ENCODE data around the gene ZBTB42. TPM values are rescaled to one million over a fixed set of nuclear protein-coding genes. Genes with fewer than 3 reads are reported as not detected.
A peak's percentile ranks its signal among the peaks of the same experiment; 100 is the strongest.

Gene ZBTB42
- total RNA-seq, 4 donors from 2014 or later = 2.5 to 6.4 (median 4.9) TPM

DNA sequence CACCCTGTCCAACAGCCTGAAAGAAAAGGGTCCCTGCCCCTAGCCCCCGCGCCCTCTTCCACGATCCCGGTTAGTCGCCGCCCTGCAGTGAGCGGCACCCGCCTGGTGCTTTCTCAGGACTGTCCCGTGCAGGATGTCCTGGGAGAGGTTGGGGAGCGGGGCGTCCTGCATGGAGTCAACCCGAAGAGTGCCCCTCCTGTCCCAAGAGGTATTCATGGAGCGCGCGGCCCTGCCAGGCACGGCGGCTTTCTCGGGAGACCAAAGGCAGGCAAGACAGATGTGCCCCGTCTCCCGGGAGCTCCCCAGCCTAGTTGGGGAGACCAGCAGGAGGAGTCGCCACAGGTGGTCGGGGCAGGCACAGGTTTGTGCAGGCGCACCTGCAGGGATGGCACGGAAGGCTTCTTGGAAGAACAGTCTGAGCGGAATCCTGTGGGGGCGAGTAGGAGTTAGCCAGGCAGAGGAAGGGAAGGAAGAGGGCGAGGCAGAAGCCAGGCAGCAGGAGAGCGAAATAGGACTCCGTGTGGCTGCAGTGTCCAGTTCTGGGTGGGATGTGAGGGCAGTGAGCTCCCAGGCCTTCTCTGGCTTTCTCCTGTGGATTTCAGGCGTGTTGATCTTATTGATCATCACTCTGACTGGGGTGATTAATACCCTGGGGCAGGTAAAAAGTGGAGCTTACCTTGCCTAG lies 47.2 kb upstream of the ZBTB42 start:
- DNase-seq (ENCODE audit: extremely low spot score) = no peak
- 3% methylated on average over 9 of the region's 30 CpGs for WGBS
- Histone ChIP-seq H3K36me3 (peaks cover 29 to 36% (median 33%) of the 10 kb centered on the region in 4 donors), H3K4me3 (peak overlapping the region; percentile 77 to 99 (median 86)), H3K4me1 (peaks cover 23 to 46% (median 42%) of the 10 kb centered on the region in 4 donors), H3K9me3 (no peaks in the 10 kb centered on the region), H3K27me3 (no peaks in the 10 kb centered on the region), H3K27ac (replicated peaks in 1 of 4) (peak overlapping the region; percentile 83 to 95 (median 88))
- no peak for TF ChIP-seq POLR2A (IDR thresholded peaks at IDR 0.05; ENCODE audit: low read depth)
- TF ChIP-seq, protein P1, sequence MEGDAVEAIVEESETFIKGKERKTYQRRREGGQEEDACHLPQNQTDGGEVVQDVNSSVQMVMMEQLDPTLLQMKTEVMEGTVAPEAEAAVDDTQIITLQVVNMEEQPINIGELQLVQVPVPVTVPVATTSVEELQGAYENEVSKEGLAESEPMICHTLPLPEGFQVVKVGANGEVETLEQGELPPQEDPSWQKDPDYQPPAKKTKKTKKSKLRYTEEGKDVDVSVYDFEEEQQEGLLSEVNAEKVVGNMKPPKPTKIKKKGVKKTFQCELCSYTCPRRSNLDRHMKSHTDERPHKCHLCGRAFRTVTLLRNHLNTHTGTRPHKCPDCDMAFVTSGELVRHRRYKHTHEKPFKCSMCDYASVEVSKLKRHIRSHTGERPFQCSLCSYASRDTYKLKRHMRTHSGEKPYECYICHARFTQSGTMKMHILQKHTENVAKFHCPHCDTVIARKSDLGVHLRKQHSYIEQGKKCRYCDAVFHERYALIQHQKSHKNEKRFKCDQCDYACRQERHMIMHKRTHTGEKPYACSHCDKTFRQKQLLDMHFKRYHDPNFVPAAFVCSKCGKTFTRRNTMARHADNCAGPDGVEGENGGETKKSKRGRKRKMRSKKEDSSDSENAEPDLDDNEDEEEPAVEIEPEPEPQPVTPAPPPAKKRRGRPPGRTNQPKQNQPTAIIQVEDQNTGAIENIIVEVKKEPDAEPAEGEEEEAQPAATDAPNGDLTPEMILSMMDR (IDR thresholded peaks at IDR 0.05) = no peak
- TF ChIP-seq EP300 (IDR thresholded peaks at IDR 0.05) = no peak
- TF ChIP-seq POLR2AphosphoS5 (IDR thresholded peaks at IDR 0.05) = no peak
- intact Hi-C loops (cut with DNase I) = no loop called here

DNA sequence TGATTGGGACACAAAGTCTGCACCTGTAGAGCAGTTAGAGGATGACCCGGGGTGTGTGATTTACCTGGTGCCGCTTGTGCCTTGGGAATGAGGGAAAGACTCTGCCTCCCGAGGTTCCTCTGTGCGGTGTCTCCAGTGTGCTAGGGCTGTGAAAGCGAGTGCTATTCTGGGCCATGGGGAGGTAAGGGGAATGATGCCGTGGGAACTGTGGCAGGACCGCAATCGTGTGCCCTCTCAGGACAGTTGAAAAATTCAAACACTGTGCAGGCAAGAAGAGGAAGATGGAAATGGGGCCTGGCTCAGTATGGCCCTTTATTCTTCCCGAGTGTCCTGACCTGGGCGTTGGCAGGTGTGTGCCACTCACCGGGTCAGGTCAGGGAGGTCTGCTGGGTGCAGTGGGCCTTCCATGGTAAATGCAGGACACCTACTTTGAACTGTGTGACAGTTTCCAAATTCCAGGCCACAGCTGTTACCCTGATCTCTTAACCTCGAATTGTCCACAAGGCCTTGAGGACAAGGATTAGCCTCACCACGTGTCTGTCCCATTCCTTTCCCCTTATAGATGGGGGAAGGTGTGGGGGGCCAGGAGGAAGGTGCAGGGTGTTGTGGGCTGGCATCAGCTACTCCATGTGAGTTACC lies 46.6 kb upstream of the ZBTB42 start:
- 61% methylated on average over 12 of the region's 13 CpGs for WGBS
- H3K27me3 ChIP-seq = no peaks in the 10 kb centered on the region
- peak overlapping the region in 3 of 4 donors; percentile 85 to 95 (median 92) for H3K27ac ChIP-seq (replicated peaks in 1 of 4)
- H3K9me3 ChIP-seq = no peaks in the 10 kb centered on the region
- H3K36me3 ChIP-seq = peaks cover 31 to 43% (median 39%) of the 10 kb centered on the region in 4 donors
- no peak for DNase-seq (ENCODE audit: extremely low spot score)
- intact Hi-C loops (cut with DNase I) = no loop called here
- TF ChIP-seq POLR2A (IDR thresholded peaks at IDR 0.05; ENCODE audit: low read depth) = no peak
- TF ChIP-seq, protein P1 (IDR thresholded peaks at IDR 0.05) = no peak
- no peak for TF ChIP-seq POLR2AphosphoS5 (IDR thresholded peaks at IDR 0.05)
- TF ChIP-seq EP300 (IDR thresholded peaks at IDR 0.05) = no peak
- H3K4me3 ChIP-seq = peak overlapping the region; percentile 77 to 99 (median 86)
- peaks cover 23 to 44% (median 39%) of the 10 kb centered on the region in 4 donors for H3K4me1 ChIP-seq

DNA sequence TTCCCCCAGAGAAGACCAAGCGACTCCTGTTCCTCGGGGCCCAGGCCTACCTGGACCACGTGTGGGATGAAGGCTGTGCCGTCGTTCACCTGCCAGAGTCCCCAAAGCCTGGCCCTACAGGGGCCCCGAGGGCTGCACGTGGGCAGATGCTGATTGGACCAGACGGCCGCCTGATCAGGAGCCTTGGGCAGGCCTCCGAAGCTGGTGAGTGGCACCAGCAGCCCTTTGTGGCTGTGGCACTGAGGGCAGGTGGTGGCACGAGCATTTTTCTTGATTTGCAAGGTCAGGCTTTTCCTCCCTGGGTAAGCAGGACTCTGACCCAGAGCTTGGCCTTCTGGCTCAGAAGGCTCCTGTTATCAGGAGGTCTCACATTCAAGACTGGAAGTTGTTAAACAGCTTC lies 45.3 kb upstream of the ZBTB42 start:
- H3K4me1 ChIP-seq = peaks cover 23 to 51% (median 44%) of the 10 kb centered on the region in 4 donors
- H3K4me3 ChIP-seq = no peak overlapping the region
- intact Hi-C loops (cut with DNase I) = no loop called here
- no peak overlapping the region for H3K27ac ChIP-seq (replicated peaks in 1 of 4)
- H3K9me3 ChIP-seq = no peaks in the 10 kb centered on the region
- H3K36me3 ChIP-seq = peaks cover 38 to 55% (median 52%) of the 10 kb centered on the region in 4 donors
- H3K27me3 ChIP-seq = no peaks in the 10 kb centered on the region
- TF ChIP-seq, protein P1 (IDR thresholded peaks at IDR 0.05) = no peak
- TF ChIP-seq EP300 (IDR thresholded peaks at IDR 0.05) = no peak
- TF ChIP-seq POLR2A (IDR thresholded peaks at IDR 0.05; ENCODE audit: low read depth) = no peak
- no peak for TF ChIP-seq POLR2AphosphoS5 (IDR thresholded peaks at IDR 0.05)
- whole genome bisulfite sequencing = 76% methylated on average over 7 of the region's 11 CpGs
- DNase-seq (ENCODE audit: extremely low spot score) = no peak

DNA sequence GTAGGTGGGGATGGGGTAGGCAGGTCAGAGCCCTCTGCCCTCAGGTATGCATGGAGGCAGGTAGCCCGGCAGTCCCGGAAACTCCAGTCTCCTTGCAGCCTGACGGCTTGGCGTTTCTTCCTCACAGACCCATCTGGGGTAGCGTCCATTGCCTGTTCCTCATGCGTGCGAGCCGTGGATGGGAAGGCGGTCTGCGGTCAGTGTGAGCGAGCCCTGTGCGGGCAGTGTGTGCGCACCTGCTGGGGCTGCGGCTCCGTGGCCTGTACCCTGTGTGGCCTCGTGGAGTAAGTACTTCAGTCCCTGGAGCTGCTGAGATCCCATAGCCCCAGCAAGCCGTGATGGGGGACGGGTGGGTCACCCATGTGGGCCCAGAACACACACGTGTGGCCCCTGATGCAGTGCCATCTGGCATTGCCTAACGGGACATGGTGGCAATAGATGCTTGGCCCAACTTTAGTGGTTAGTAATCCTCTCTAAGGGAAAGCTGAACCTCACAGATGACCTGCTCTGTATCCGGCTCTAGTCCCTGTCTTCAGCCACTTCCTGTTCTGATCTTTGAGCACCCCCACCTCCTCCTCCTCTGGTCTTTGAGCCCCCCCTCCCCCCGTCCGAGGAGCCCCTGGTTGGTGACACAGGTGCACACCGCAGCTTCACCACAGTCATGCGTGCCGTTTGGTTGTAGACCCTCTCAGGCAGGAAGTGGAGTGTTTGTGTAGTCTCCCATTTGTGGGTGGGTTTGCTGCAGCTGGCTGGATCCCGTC lies 44.2 kb upstream of the ZBTB42 start:
- WGBS = 78% methylated on average over 17 of the region's 27 CpGs
- intact Hi-C loops (cut with DNase I) = no loop called here
- no peak for DNase-seq (ENCODE audit: extremely low spot score)
- Histone ChIP-seq H3K4me3 (no peak overlapping the region), H3K27me3 (no peaks in the 10 kb centered on the region), H3K9me3 (no peaks in the 10 kb centered on the region), H3K27ac (replicated peaks in 1 of 4) (no peak overlapping the region), H3K4me1 (peaks cover 23 to 58% (median 49%) of the 10 kb centered on the region in 4 donors), H3K36me3 (peaks cover 38 to 66% (median 60%) of the 10 kb centered on the region in 4 donors)
- TF ChIP-seq EP300 (IDR thresholded peaks at IDR 0.05) (no peak), POLR2AphosphoS5 (IDR thresholded peaks at IDR 0.05) (no peak), POLR2A (IDR thresholded peaks at IDR 0.05; ENCODE audit: low read depth) (no peak)
- TF ChIP-seq, protein P1 (IDR thresholded peaks at IDR 0.05) = no peak

Measured in esophagus muscularis mucosa (tissue), 4 donors.